ENCODE measurements around the gene RANBP1.

RANBP1 gene

GRCh38 chr22:20089226-20089976, 26.5 kb upstream of the RANBP1 start:
- DNase-seq = no peak

GRCh38 chr22:20089977-20090729, 25.8 kb upstream of the RANBP1 start:
- DNase-seq = no peak

- no peak for DNase-seq
These were observed 25.1 kb upstream of the RANBP1 start for GRCh38 chr22:20090730-20091240.

- peak in 1 of 2 donors; percentile 44 for DNase-seq
These were observed 24.0 kb upstream of the RANBP1 start for GRCh38 chr22:20091690-20092476.

GRCh38 chr22:20092477-20092854, 23.4 kb upstream of the RANBP1 start:
- DNase-seq = no peak

- no peak for DNase-seq
These were observed 22.3 kb upstream of the RANBP1 start for GRCh38 chr22:20093418-20094196.

GRCh38 chr22:20094197-20094807, 21.6 kb upstream of the RANBP1 start:
- DNase-seq = no peak

- DNase-seq = no peak
These were observed 20.4 kb upstream of the RANBP1 start for GRCh38 chr22:20095521-20095920.

- no peak for DNase-seq
These were observed 19.1 kb upstream of the RANBP1 start for GRCh38 chr22:20096574-20097420.

- DNase-seq = no peak
These were observed 16.7 kb upstream of the RANBP1 start for GRCh38 chr22:20099099-20099711.

GRCh38 chr22:20101638-20102037, 14.3 kb upstream of the RANBP1 start:
- DNase-seq = no peak

GRCh38 chr22:20102203-20102780, 13.6 kb upstream of the RANBP1 start:
- DNase-seq = no peak

- no peak for DNase-seq
These were observed 10.3 kb upstream of the RANBP1 start for GRCh38 chr22:20105456-20106204.

GRCh38 chr22:20106205-20106848, 9.6 kb upstream of the RANBP1 start:
- no peak for DNase-seq

- DNase-seq = no peak
These were observed 9.1 kb upstream of the RANBP1 start for GRCh38 chr22:20106849-20107237.

- DNase-seq = no peak
These were observed 8.4 kb upstream of the RANBP1 start for GRCh38 chr22:20107471-20107901.

- no peak for DNase-seq
These were observed 7.8 kb upstream of the RANBP1 start for GRCh38 chr22:20107951-20108756.

- no peak for DNase-seq
These were observed 7.1 kb upstream of the RANBP1 start for GRCh38 chr22:20108757-20109230.
